Right lobe of liver (tissue), 6 donors: Measurements from ENCODE around the gene RPLP2. TPM values are rescaled to one million over a fixed set of nuclear protein-coding genes. Genes with fewer than 3 reads are reported as not detected.

Experiments
- ATAC-seq, 4 donors: fragments of 200-7000 bp; cut with Tn5 transposase; one replicate each; pipeline ENCODE4 v1.9.1; 2020; ENCODE audit warnings: mild to moderate bottlenecking in 4 of 4, moderate library complexity in 4 of 4
- DNase-seq, 3 donors: peaks; one replicate each; pipeline ENCODE4 v3.0.0-alpha.2; 2020
- H3K27ac ChIP-seq, 3 donors: fragments of 200-600 bp; one replicate each; pipeline ENCODE4 v1.8.0; 2022
- H3K27me3 ChIP-seq, 2 donors: fragments of 200-600 bp; one replicate each; pipeline ENCODE4 v1.8.0; 2022
- H3K36me3 ChIP-seq, 4 donors: fragments of 200-600 bp; sonication (generic) in 1 of 4; one replicate each; pipeline versions ENCODE4 v1.5.1 to v1.8.0; 2017 to 2022; ENCODE audit warnings: control low read depth in 1 of 4
- H3K4me1 ChIP-seq, 4 donors: fragments of 200-600 bp; sonication (generic) in 1 of 4; one replicate each; pipeline versions ENCODE4 v1.5.1 to v1.8.0; 2017 to 2022; ENCODE audit warnings: control low read depth in 1 of 4
- H3K4me3 ChIP-seq, 3 donors: fragments of 200-600 bp; one replicate each; pipeline ENCODE4 v1.8.0; 2022
- H3K9me3 ChIP-seq, 4 donors: fragments of 200-600 bp; sonication (generic) in 1 of 4; one replicate each; pipeline versions ENCODE4 v1.5.1 to v1.8.0; 2017 to 2022; ENCODE audit warnings: control low read depth in 1 of 4
- CTCF ChIP-seq, 4 donors: fragments of 200-600 bp in 3 of 4; fragments of 450-650 bp in 1 of 4; IDR thresholded peaks; one replicate each; pipeline versions ENCODE4 v1.5.1 to v1.8.0; 2016 to 2022; ENCODE audit warnings: antibody characterized with exemption in 4 of 4, mild to moderate bottlenecking in 2 of 4
- POLR2A ChIP-seq: fragments of 450-650 bp; IDR thresholded peaks from one replicate; pipeline ENCODE4 v1.6.1; 2017; ENCODE audit warnings: antibody characterized with exemption, mild to moderate bottlenecking
- WGBS: methylation state at CpG from one replicate; pipeline ENCODE4 v1.1.6; 2018; ENCODE audit warnings: low coverage, low lambda C conversion rate; ENCODE audit not compliant: insufficient coverage; ENCODE audit errors: missing lambda C conversion rate; 5-methylcytosine and 5-hydroxymethylcytosine counted together
- intact Hi-C, 2 donors: fragments of 100-400 bp; cut with DNase I; formaldehyde crosslinking; loops; one replicate each; pipeline versions ENCODE4 v1.11.2 to v1.14.1; 2022
- total RNA-seq, 6 experiments: library from RNA; depleted of rRNA in 2 of 6; stranded (reverse); fragments of >200 nt in 2 of 6; fragmentation: NEBNext Ultra II Directional in 3 of 6; extraction: Animal tissue kit (Norgen Biotek cat#: 25700) in 3 of 6; gene quantifications; one replicate each; pipeline versions ENCODE4 v1.1.0 to v1.2.4, GENCODE V29; 2016 to 2023
- donor health status: DM: no; HTN: yes; CAD: no.
- donor health status: DM: no; HTN: no; CAD: no.
- donor health status: DM: no; HTN: no; CAD: no.
- donor health status: DM: no; HTN: yes; CAD: no.
- donor health status: DM: no; HTN: yes; CAD: no.

Gene RPLP2
- total RNA-seq, 6 experiments from 2014 or later, result 212 to 574 (median 457) TPM

GRCh38 chr11:813072-813455, 3.3 kb downstream of the RPLP2 start:
- Histone ChIP-seq H3K27me3 (no peaks in the 10 kb centered on the region), H3K4me3 (no peak overlapping the region), H3K36me3 (peaks cover 0 to 29% (median 0%) of the 10 kb centered on the region in 4 donors), H3K9me3 (no peaks in the 10 kb centered on the region), H3K27ac (no peak overlapping the region), H3K4me1 (peaks cover 0 to 22% (median 8%) of the 10 kb centered on the region in 4 donors)
- ATAC-seq, result no peak
- TF ChIP-seq CTCF (IDR thresholded peaks at IDR 0.05), result no peak
- no peak for TF ChIP-seq POLR2A
- WGBS, result 84% methylated on average over 5 of the region's 6 CpGs
- DNase-seq, result no peak
- intact Hi-C loops, result no loop called here

GRCh38 chr11:813456-814096, 3.8 kb downstream of the RPLP2 start:
- no peaks in the 10 kb centered on the region for H3K9me3 ChIP-seq
- H3K27me3 ChIP-seq, result no peaks in the 10 kb centered on the region
- peaks cover 0 to 29% (median 0%) of the 10 kb centered on the region in 4 donors for H3K36me3 ChIP-seq
- H3K4me3 ChIP-seq, result no peak overlapping the region
- H3K27ac ChIP-seq, result no peak overlapping the region
- ATAC-seq (no peak), DNase-seq (no peak)
- TF ChIP-seq POLR2A (no peak), CTCF (IDR thresholded peaks at IDR 0.05) (no peak)
- peaks cover 0 to 17% (median 6%) of the 10 kb centered on the region in 4 donors for H3K4me1 ChIP-seq
- no CpG with 5 or more reads among the region's 9 CpGs for whole genome bisulfite sequencing
- intact Hi-C loops, result no loop called here

- no peaks in the 10 kb centered on the region for H3K27me3 ChIP-seq
- WGBS, result 92% methylated on average over 1 of the region's 11 CpGs
- DNase-seq, result no peak
- H3K27ac ChIP-seq, result no peak overlapping the region
- H3K36me3 ChIP-seq, result peaks cover 0 to 29% (median 0%) of the 10 kb centered on the region in 4 donors
- H3K4me3 ChIP-seq, result no peak overlapping the region
- intact Hi-C loops, result no loop called here
- TF ChIP-seq CTCF (IDR thresholded peaks at IDR 0.05) (no peak), POLR2A (no peak)
- no peaks in the 10 kb centered on the region for H3K9me3 ChIP-seq
- ATAC-seq, result no peak
- H3K4me1 ChIP-seq, result peaks cover 0 to 21% (median 5%) of the 10 kb centered on the region in 4 donors
Observed at GRCh38 chr11:815675-816432, 6.1 kb downstream of the RPLP2 start.

GRCh38 chr11:816433-816779, 6.6 kb downstream of the RPLP2 start:
- H3K9me3 ChIP-seq, result no peaks in the 10 kb centered on the region
- WGBS, result 76% methylated on average over 7 of the region's 11 CpGs
- TF ChIP-seq CTCF (IDR thresholded peaks at IDR 0.05), result no peak
- no peak for TF ChIP-seq POLR2A
- DNase-seq, result no peak
- no peak overlapping the region for H3K4me3 ChIP-seq
- intact Hi-C loops, result no loop called here
- H3K27ac ChIP-seq, result no peak overlapping the region
- peaks cover 0 to 18% (median 3%) of the 10 kb centered on the region in 4 donors for H3K4me1 ChIP-seq
- ATAC-seq, result no peak
- H3K27me3 ChIP-seq, result no peaks in the 10 kb centered on the region
- peaks cover 0 to 25% (median 0%) of the 10 kb centered on the region in 4 donors for H3K36me3 ChIP-seq
